Measurements from ENCODE around the gene NLRC5. TPM values are rescaled to one million over a fixed set of nuclear protein-coding genes. Genes with fewer than 3 reads are reported as not detected.
"Not testable (repeated sequence)": the region's sequence is repeated elsewhere in the genome, so short reads cannot be mapped to it uniquely, and the experiment has no call there.

Gene NLRC5
- total RNA-seq, 1 donor from 2014 or later: 1.5 TPM

DNA sequence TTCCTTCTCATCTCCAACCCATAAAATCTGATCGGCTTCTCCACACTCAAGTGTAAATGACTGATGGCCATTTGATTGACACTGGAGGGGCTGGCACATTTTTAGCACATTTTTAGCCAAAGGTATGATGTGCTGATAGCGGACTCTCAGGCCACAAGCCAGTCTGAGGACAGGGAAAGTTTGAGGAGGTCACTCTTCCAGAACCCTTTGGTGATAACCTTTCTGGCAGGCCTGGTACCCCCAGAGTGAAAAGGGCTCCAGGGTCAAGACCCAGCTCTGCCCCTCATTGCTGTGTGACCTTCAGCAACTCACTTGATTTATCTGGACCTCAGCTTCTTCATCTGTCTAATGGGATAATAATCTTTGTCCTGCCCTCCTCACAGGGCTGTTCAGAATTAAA lies 1.7 kb upstream of the NLRC5 start:
- peaks cover 11% of the 10 kb centered on the region for H3K27me3 Mint-ChIP-seq (ENCODE audit: unreplicated experiment)

DNA sequence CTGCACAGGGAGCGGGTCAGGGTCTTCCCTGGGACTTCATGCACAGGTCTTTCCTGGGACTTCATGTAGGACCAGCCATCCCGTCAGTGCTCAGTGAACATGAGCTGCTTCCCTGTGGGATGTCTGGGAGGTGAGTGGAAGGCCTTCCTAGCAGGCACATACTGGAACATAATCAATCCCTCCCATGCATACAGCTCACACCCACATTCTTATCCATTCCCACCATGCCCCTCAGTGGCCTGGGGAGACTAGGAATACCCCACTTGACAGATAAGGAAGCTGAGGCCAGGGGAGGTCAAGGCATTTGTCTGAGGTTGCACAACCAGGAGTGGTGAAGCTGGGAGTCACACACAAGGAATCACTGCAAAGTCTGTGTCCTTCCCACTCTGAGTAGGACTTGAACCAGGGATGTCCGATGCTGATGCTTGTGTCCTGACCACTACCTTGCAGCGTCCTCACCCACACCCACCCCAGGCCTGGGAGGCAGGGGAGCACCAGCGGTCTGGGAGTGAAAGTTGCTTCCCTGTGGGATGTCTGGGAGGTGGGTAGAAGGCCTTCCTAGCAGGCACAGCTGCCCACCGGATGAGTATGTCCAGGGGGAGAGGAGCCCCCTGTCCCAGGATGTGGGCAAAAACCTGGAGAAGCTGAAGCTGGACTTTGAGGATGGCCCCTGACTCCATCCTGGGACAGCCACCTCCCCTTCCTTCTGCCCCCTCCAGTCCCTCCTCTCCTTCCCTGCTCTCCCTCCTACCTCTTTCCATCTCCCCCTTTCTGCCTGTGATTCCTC lies 1.0 kb upstream of the NLRC5 start:
- peaks cover 2% of the 10 kb centered on the region for H3K9me3 Mint-ChIP-seq (ENCODE audit: unreplicated experiment)
- H3K4me1 Mint-ChIP-seq (ENCODE audit: low read depth, unreplicated experiment): peaks cover 3% of the 10 kb centered on the region
- H3K27me3 Mint-ChIP-seq (ENCODE audit: unreplicated experiment): peaks cover 11% of the 10 kb centered on the region
- TF ChIP-seq, protein P1, sequence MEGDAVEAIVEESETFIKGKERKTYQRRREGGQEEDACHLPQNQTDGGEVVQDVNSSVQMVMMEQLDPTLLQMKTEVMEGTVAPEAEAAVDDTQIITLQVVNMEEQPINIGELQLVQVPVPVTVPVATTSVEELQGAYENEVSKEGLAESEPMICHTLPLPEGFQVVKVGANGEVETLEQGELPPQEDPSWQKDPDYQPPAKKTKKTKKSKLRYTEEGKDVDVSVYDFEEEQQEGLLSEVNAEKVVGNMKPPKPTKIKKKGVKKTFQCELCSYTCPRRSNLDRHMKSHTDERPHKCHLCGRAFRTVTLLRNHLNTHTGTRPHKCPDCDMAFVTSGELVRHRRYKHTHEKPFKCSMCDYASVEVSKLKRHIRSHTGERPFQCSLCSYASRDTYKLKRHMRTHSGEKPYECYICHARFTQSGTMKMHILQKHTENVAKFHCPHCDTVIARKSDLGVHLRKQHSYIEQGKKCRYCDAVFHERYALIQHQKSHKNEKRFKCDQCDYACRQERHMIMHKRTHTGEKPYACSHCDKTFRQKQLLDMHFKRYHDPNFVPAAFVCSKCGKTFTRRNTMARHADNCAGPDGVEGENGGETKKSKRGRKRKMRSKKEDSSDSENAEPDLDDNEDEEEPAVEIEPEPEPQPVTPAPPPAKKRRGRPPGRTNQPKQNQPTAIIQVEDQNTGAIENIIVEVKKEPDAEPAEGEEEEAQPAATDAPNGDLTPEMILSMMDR (IDR thresholded peaks at IDR 0.05; ENCODE audit: partially characterized antibody, unreplicated experiment): no peak
- H3K27ac Mint-ChIP-seq (ENCODE audit: unreplicated experiment): no peak overlapping the region
- no peak for DNase-seq
- H3K4me3 Mint-ChIP-seq (ENCODE audit: unreplicated experiment): no peak overlapping the region
- no peaks in the 10 kb centered on the region for H3K36me3 Mint-ChIP-seq (ENCODE audit: unreplicated experiment)

More for the DNA sequence above, 1.7 kb upstream of the NLRC5 start:
- no peak overlapping the region for H3K27ac Mint-ChIP-seq (ENCODE audit: unreplicated experiment)
- H3K9me3 Mint-ChIP-seq (ENCODE audit: unreplicated experiment): peaks cover 2% of the 10 kb centered on the region
- TF ChIP-seq, protein P1 (IDR thresholded peaks at IDR 0.05; ENCODE audit: partially characterized antibody, unreplicated experiment): no peak
- no peak for DNase-seq
- H3K4me1 Mint-ChIP-seq (ENCODE audit: low read depth, unreplicated experiment): peaks cover 6% of the 10 kb centered on the region
- no peak overlapping the region for H3K4me3 Mint-ChIP-seq (ENCODE audit: unreplicated experiment)
- H3K36me3 Mint-ChIP-seq (ENCODE audit: unreplicated experiment): no peaks in the 10 kb centered on the region

- H3K36me3 Mint-ChIP-seq (ENCODE audit: unreplicated experiment): no peaks in the 10 kb centered on the region
- peak overlapping the region; percentile 89 for H3K4me3 Mint-ChIP-seq (ENCODE audit: unreplicated experiment)
- H3K27ac Mint-ChIP-seq (ENCODE audit: unreplicated experiment): no peak overlapping the region
- peaks cover 1% of the 10 kb centered on the region for H3K4me1 Mint-ChIP-seq (ENCODE audit: low read depth, unreplicated experiment)
- H3K9me3 Mint-ChIP-seq (ENCODE audit: unreplicated experiment): peaks cover 2% of the 10 kb centered on the region
- no peak for DNase-seq
- H3K27me3 Mint-ChIP-seq (ENCODE audit: unreplicated experiment): peaks cover 12% of the 10 kb centered on the region
- TF ChIP-seq, protein P1 (IDR thresholded peaks at IDR 0.05; ENCODE audit: partially characterized antibody, unreplicated experiment): no peak
Observed at GRCh38 chr16:56989988-56990387, 631 bp downstream of the NLRC5 start.

GRCh38 chr16:56990407-56991286 lies 1.3 kb downstream of the NLRC5 start:
- no peak overlapping the region for H3K4me3 Mint-ChIP-seq (ENCODE audit: unreplicated experiment)
- peaks cover 1% of the 10 kb centered on the region for H3K4me1 Mint-ChIP-seq (ENCODE audit: low read depth, unreplicated experiment)
- H3K36me3 Mint-ChIP-seq (ENCODE audit: unreplicated experiment): no peaks in the 10 kb centered on the region
- peaks cover 2% of the 10 kb centered on the region for H3K9me3 Mint-ChIP-seq (ENCODE audit: unreplicated experiment)
- TF ChIP-seq, protein P1 (IDR thresholded peaks at IDR 0.05; ENCODE audit: partially characterized antibody, unreplicated experiment): no peak
- no peak for DNase-seq
- peaks cover 15% of the 10 kb centered on the region for H3K27me3 Mint-ChIP-seq (ENCODE audit: unreplicated experiment)
- no peak overlapping the region for H3K27ac Mint-ChIP-seq (ENCODE audit: unreplicated experiment)

DNA sequence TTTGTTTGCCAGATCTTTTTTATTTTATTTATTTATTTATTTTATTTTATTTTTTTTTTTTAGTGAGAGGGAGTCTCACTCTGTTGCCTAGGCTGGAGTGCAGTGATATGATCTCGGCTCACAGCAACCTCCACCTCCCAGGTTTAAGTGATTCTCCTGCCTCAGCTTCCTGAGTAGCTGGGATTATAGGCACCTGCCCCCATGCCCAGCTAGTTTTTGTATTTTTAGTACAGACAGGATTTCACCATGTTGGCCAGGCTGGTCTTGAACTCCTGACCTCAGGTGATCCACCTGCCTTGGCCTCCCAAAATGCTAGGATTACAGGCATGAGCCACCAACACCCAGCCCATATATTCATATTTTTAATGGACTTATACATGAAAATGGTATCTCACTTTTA lies 3.1 kb downstream of the NLRC5 start:
- H3K27me3 Mint-ChIP-seq (ENCODE audit: unreplicated experiment): peaks cover 15% of the 10 kb centered on the region
- H3K9me3 Mint-ChIP-seq (ENCODE audit: unreplicated experiment): not testable (repeated sequence)

More for the DNA sequence above, 3.1 kb downstream of the NLRC5 start:
- H3K27ac Mint-ChIP-seq (ENCODE audit: unreplicated experiment); DNase-seq; H3K4me1 Mint-ChIP-seq (ENCODE audit: low read depth, unreplicated experiment); H3K4me3 Mint-ChIP-seq (ENCODE audit: unreplicated experiment); H3K36me3 Mint-ChIP-seq (ENCODE audit: unreplicated experiment): not testable (repeated sequence)
